GM20000 (cell line): Measurements from ENCODE around the gene PDZRN3.

Experiments
- DNase-seq: peaks from one replicate; pipeline ENCODE4 v3.0.0; 2012; ENCODE audit warnings: low spot score
- TF ChIP-seq, protein P1 (sequence below): IDR thresholded peaks from 2 replicates; pipeline ENCODE4 v1.5.1; 2012; ENCODE audit warnings: mild to moderate bottlenecking, control low read depth; ENCODE audit errors: extremely low read depth, missing control alignments

Gene PDZRN3

DNA sequence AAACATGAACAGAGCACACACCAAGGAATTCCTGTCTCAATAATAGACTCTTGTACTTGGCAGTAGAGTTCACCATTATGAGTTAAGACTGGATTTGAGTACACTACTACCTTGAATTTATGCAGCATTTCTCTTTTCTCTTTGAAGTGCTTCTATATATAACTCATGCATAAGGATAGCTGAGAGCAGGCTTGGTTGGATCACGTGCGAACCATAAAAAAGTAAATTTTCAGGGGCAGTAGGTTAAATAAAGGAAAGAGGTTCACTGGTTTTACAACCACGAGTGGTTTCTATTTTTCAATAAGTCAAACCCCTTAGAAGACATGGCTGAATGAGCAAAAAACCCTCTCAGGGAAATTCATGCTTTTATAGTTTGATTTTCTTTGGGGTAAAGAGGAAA is 28.6 kb upstream of the PDZRN3 start:
- DNase-seq: no peak
- TF ChIP-seq, protein P1, sequence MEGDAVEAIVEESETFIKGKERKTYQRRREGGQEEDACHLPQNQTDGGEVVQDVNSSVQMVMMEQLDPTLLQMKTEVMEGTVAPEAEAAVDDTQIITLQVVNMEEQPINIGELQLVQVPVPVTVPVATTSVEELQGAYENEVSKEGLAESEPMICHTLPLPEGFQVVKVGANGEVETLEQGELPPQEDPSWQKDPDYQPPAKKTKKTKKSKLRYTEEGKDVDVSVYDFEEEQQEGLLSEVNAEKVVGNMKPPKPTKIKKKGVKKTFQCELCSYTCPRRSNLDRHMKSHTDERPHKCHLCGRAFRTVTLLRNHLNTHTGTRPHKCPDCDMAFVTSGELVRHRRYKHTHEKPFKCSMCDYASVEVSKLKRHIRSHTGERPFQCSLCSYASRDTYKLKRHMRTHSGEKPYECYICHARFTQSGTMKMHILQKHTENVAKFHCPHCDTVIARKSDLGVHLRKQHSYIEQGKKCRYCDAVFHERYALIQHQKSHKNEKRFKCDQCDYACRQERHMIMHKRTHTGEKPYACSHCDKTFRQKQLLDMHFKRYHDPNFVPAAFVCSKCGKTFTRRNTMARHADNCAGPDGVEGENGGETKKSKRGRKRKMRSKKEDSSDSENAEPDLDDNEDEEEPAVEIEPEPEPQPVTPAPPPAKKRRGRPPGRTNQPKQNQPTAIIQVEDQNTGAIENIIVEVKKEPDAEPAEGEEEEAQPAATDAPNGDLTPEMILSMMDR: no peak

GRCh38 chr3:73652896-73653295 is 28.2 kb upstream of the PDZRN3 start:
- DNase-seq: no peak
- TF ChIP-seq, protein P1: no peak

GRCh38 chr3:73637042-73637441 is 12.3 kb upstream of the PDZRN3 start:
- DNase-seq: no peak
- TF ChIP-seq, protein P1: no peak

GRCh38 chr3:73635254-73635653 is 10.5 kb upstream of the PDZRN3 start:
- TF ChIP-seq, protein P1: no peak
- no peak for DNase-seq

DNA sequence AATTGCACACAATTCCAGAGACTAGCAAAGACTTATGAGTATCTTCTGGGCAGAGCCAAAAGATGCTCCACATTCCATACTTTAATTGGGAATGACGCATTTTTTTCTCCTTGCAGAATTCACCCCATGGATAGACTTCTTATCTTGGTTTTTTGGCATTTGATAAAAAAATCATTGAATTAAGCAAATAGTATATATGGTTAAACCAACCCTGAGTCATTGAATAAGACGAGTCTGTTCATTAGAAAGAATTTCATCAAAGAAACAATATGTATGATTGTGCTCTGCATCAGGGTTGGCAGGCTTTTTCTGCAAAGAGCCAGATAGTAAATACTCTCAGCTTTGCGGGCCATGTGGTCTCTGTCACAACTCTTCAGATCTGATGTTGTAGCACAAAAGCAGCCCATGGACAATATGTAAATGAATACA is 9.2 kb upstream of the PDZRN3 start:
- DNase-seq: no peak
- TF ChIP-seq, protein P1: no peak

DNA sequence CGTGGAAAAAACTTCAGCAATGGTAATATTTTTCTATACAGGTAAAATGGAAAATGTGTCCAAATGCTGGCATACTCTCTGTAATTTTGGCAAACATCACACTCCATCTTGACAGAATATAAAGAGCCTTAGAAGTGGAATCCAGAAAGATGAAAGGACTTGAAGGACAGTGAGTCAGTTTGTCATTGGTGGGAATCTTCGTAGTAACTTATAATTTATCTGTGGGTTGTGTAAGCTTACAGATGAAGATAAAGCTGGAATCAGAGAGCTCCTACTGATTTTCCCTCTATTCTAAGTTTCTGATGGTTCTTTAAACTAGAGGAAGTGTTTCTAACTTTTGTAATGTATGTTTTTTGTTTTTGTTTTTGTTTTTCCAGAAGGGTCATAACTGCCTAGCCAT is 8.7 kb upstream of the PDZRN3 start:
- TF ChIP-seq, protein P1: no peak

DNA sequence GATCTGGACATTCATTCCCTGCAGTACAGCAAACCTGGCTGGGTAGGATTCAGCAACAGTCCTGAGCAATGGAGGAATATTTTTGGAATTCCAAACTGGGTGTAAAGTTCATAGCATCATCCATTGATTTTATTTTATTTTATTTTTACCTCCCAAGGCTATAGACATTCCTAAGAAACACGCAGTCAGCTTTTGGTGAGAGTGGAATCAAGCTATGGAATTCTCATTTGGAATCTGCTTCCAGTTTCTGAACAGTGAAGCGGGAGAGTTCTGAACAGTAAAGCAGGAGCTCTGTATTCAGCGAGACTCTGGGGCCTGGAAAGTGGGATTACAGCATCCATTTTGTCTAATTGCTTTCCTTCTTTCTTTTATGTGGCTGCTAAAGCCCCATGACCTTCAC is 1.4 kb upstream of the PDZRN3 start:
- DNase-seq: no peak

More for the DNA sequence above, 8.7 kb upstream of the PDZRN3 start:
- no peak for DNase-seq

More for the DNA sequence above, 1.4 kb upstream of the PDZRN3 start:
- TF ChIP-seq, protein P1: no peak
